ENCODE measurements around the gene CROCC2.

Gene CROCC2

DNA sequence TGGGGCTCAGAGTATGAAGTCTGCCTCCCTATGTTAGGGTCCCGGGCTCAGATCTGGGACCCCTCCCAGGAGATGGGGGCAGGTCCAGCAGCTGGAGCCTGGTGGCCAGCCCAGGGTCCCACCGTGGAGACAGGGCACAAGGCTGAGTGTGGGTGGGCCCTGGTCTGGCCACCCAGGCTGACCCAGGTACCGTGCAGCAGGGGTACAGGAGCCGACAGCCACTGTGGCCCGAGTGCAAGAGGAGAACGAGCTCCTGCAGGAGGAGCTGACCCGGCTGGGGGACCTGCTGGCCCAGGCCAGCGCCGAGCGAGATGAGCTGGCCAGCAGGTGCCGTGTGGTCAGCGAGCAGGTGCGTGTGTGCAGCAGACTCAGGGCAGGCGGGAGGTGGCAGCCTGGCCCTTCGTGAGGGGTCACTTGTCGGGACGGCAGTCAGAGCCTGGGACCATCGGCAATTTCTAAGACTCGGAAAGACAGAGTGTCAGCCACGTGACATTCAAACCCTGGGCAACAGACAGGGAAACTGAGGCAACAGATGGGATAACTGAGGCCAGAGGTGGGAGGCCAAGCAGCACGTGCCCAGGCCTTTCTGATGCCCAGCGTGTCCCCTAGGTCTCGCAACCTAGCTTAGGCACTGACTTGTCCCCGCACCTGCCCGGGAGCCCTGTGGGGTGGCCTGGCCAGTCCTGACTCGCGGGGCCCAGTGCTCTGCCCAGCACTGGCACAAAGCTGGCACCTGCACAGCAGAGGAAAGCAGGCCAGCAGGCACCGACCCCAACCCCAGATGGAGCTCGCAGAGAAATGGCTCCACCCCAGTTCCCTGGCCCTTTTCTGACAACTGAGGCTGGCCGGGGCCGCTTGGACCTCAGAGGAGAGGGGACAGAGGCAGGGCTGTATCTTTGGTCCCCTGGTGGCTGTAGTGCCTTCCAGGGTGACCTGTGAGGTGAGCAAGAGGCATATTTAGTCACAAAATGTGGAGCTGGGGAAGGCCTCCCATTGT lies 13.9 kb downstream of the CROCC2 start:
- no peak for DNase-seq (ENCODE audit: low read depth in 2 of 2)
- TF ChIP-seq, protein P1, sequence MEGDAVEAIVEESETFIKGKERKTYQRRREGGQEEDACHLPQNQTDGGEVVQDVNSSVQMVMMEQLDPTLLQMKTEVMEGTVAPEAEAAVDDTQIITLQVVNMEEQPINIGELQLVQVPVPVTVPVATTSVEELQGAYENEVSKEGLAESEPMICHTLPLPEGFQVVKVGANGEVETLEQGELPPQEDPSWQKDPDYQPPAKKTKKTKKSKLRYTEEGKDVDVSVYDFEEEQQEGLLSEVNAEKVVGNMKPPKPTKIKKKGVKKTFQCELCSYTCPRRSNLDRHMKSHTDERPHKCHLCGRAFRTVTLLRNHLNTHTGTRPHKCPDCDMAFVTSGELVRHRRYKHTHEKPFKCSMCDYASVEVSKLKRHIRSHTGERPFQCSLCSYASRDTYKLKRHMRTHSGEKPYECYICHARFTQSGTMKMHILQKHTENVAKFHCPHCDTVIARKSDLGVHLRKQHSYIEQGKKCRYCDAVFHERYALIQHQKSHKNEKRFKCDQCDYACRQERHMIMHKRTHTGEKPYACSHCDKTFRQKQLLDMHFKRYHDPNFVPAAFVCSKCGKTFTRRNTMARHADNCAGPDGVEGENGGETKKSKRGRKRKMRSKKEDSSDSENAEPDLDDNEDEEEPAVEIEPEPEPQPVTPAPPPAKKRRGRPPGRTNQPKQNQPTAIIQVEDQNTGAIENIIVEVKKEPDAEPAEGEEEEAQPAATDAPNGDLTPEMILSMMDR (IDR thresholded peaks at IDR 0.05; ENCODE audit: low read depth, low read length): no peak

DNA sequence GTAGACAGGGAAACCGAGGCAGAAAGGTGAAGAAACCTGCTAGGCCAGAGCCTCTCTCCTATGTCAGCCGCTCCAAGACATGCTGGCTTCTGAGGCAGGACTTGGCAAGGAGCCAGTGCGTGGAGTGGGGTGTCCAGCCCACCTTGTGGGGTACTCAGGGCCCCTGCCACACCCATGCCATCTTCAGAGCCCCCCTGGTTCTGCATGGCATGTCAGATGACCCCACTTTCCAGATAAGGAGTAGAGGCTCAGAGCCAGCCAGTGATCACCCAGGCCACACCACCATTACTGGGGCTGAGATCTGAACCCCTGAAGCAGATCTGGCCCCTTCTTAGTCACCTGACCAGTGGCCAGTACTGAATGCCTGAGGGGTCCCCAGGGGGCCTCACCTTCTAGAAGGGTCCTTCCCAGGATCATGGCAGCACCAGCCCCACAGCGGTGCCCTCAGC lies 14.7 kb downstream of the CROCC2 start:
- DNase-seq (ENCODE audit: low read depth in 2 of 2): no peak
- no peak overlapping the region for H3K4me3 ChIP-seq (replicated peaks in 1 of 2; ENCODE audit: low read depth in 2 of 2, low read length in 2 of 2)
- TF ChIP-seq, protein P1 (IDR thresholded peaks at IDR 0.05; ENCODE audit: low read depth, low read length): no peak

More for the DNA sequence above, 13.9 kb downstream of the CROCC2 start:
- no peak overlapping the region for H3K4me3 ChIP-seq (replicated peaks in 1 of 2; ENCODE audit: low read depth in 2 of 2, low read length in 2 of 2)

DNA sequence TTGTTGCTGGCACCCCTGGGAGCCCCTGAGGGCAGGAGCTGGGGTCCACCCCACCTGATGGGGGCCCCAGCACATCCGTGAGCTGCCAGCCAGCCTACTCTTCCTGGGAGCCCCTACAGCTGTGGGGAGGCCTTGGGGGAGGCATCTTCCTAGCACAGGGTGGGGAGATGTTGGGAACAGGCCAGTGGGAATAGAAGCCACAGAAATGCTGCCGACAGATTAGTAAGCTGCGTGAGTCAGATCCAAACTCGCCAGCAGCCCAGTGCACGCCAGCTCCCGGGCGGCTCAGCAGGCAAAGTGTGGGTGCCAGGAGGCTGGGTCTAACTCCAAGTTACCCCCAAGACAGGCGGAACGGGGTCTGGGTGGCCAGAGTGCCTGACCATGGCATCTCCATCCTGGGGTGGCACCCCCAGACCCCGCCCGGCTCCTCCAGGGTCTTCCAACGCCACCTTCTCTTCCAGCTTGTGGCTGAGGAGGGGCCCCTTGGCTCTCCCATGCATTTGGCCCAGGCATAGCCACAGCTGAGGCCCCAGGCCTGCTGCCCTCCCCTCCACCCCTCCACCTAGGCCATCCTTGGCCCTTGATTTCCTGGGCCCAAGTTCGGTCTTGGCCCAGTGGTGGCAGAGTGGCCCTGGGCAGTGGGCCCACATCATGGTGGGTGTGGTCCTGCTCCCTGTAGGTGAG lies 15.3 kb downstream of the CROCC2 start:
- TF ChIP-seq, protein P1 (IDR thresholded peaks at IDR 0.05; ENCODE audit: low read depth, low read length): no peak
- DNase-seq (ENCODE audit: low read depth in 2 of 2): peak; percentile 94 to 95
- H3K4me3 ChIP-seq (replicated peaks in 1 of 2; ENCODE audit: low read depth in 2 of 2, low read length in 2 of 2): no peak overlapping the region

DNA sequence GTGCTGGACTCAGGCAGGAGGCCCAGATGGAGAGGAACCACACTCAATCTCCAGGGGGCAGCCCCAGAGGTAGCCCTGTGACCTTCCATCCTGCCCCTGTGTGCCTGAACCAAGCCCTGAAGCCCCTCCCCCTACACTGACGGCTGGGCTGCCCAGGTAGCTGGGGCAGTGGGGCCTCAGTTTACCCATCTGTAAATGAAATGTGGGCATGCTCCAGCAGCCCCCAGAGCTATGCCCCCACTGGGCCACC lies 15.8 kb downstream of the CROCC2 start:
- TF ChIP-seq, protein P1 (IDR thresholded peaks at IDR 0.05; ENCODE audit: low read depth, low read length): no peak
- H3K4me3 ChIP-seq (replicated peaks in 1 of 2; ENCODE audit: low read depth in 2 of 2, low read length in 2 of 2): no peak overlapping the region
- DNase-seq (ENCODE audit: low read depth in 2 of 2): no peak

DNA sequence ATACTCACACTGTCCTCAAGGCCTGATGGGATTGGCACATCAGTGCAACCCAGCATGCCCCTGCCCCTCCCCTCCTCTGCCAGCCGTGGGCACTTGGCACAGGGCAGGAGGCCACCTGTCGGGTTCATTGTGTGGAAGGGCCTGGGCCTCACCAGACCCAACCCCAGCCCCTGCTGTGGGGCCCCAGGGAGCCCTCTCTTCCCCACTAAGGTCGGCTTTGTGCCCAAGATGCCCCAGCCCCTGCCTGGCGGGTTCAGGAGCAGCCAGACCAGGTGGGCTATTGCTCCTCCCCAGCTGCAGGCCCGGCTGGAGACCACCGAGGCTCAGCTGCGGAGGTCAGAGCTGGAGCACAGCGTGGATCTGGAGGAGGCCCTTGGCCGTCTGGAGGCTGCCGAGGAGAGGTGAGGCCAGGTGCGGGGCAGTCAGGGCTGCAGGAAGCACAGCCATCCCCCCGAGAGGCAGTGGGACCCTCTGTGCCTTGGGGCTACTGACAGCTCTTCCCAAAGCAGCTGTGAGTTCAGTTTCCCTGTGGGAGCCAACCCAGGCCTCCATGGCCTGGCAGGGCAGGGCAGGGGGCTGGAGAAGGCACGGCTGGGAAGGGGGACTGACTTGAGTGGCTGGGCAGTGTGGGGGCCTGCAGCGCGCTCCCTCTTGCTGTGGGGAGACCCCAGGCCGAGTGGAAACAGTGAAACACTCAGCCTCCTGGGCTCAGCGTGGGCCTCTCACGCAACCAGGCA lies 16.3 kb downstream of the CROCC2 start:
- TF ChIP-seq, protein P1 (IDR thresholded peaks at IDR 0.05; ENCODE audit: low read depth, low read length): no peak
- no peak overlapping the region for H3K4me3 ChIP-seq (replicated peaks in 1 of 2; ENCODE audit: low read depth in 2 of 2, low read length in 2 of 2)
- no peak for DNase-seq (ENCODE audit: low read depth in 2 of 2)

DNA sequence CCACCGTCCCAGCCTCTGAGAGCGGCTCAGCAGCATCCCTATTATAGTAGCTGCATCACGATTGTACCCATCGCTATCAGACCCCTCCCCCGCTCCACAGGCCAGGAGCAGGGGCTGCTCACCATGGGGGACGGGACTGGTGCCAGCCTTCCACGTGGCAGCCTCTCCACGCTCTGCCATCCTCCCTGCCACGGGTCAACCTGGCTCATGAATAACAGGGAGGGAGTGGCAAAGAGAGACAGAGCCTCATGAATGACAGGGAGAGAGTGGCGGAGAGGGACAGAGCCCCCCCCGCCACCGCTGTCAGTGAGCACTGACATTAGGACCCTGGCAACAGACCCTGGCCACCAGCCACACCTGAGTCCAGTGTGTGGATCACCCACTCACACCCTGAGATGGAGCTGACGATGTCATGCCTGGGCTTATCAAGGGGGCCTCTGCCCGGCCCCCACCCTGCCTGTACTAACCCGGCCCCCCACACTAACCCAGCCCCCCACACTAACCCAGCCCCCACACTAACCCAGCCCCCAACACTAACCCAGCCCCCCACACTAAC lies 16.9 kb downstream of the CROCC2 start:
- no peak overlapping the region for H3K4me3 ChIP-seq (replicated peaks in 1 of 2; ENCODE audit: low read depth in 2 of 2, low read length in 2 of 2)
- TF ChIP-seq, protein P1 (IDR thresholded peaks at IDR 0.05; ENCODE audit: low read depth, low read length): no peak
- no peak for DNase-seq (ENCODE audit: low read depth in 2 of 2)

Data from cardiac fibroblast (primary cell).